SJCRH30 (cell line): ENCODE data around the gene CBX7. TPM values are rescaled to one million over a fixed set of nuclear protein-coding genes. Genes with fewer than 3 reads are reported as not detected.
"Not testable (repeated sequence)": the region's sequence is repeated elsewhere in the genome, so short reads cannot be mapped to it uniquely, and the experiment has no call there.

Source experiments
- DNase-seq, 2 experiments: peaks; one replicate each; pipeline ENCODE4 v3.0.0-alpha.2; 2015 to 2020
- H3K27ac ChIP-seq: fragments of 250-450 bp; sonication (Bioruptor Pico); 2 replicates; pipeline ENCODE4 v1.5.1; 2020; ENCODE audit warnings: mild to moderate bottlenecking, moderate library complexity
- H3K27me3 ChIP-seq: fragments of 250-450 bp; sonication (Bioruptor Pico); 2 replicates; pipeline ENCODE4 v1.5.1; 2020; ENCODE audit warnings: mild to moderate bottlenecking, moderate library complexity
- H3K36me3 ChIP-seq: fragments of 250-450 bp; sonication (Bioruptor Pico); 2 replicates; pipeline ENCODE4 v1.5.1; 2020; ENCODE audit warnings: mild to moderate bottlenecking, moderate library complexity
- H3K4me1 ChIP-seq: fragments of 250-450 bp; sonication (Bioruptor Pico); 2 replicates; pipeline ENCODE4 v1.5.1; 2020; ENCODE audit warnings: mild to moderate bottlenecking, moderate library complexity
- H3K4me3 ChIP-seq: fragments of 250-450 bp; sonication (Bioruptor Pico); 2 replicates; pipeline ENCODE4 v1.5.1; 2020; ENCODE audit warnings: mild to moderate bottlenecking, moderate library complexity
- H3K9me3 ChIP-seq: fragments of 250-450 bp; sonication (Bioruptor Pico); replicated peaks from 2 replicates; pipeline ENCODE4 v1.5.1; 2020; ENCODE audit warnings: mild to moderate bottlenecking, moderate library complexity
- total RNA-seq: library from RNA; depleted of rRNA; stranded (reverse); fragments of >200 nt; shearing (Covaris generic); gene quantifications from 2 replicates; pipeline ENCODE4 v1.2.3, GENCODE V29; 2014

The CBX7 gene
- total RNA-seq, 1 experiment from 2014 or later, result 0.65 TPM

DNA sequence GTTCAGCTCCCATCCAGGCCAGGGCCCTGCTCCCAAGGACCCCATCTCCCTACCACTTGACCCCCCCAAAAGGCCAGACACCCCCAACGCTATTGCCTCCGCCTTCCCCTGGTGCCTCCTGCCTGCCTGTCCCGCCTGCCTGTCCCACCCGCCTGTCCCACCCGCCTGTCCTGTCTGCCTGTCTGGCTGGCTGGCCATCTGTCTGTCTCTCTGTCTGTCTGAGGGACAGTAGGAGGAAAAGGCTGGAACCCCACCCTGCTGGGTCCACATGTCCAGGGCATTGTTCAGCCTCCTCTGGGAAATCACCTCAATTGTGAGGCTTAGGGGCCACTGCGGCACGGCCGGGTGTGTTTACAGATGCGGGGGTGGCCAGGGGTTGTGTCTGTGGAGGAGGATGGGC, 25.3 kb upstream of the CBX7 start:
- no peaks in the 10 kb centered on the region for H3K27me3 ChIP-seq
- no peaks in the 10 kb centered on the region for H3K36me3 ChIP-seq
- no peak overlapping the region for H3K4me3 ChIP-seq
- peaks cover 45% of the 10 kb centered on the region for H3K4me1 ChIP-seq
- H3K9me3 ChIP-seq, result no peaks in the 10 kb centered on the region
- DNase-seq, result no peak
- no peak overlapping the region for H3K27ac ChIP-seq

DNA sequence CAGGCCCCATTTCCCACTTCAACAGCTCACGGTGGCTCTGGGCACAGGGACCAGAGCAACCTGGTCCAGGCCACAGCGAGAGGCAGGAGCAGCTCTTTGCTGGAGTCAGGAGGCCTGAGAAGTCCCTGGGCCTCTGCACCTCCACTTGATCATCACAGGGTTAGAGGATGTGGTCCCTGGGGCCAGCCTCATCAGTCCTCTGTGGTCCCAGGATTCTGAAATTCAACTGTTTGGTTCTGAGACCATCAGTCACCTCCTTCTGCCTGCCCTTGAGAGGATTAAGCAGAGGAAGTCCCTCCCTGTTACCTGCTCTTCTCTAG, 24.9 kb upstream of the CBX7 start:
- no peak overlapping the region; the same call in 1 of the 2 replicates for H3K27ac ChIP-seq
- no peaks in the 10 kb centered on the region for H3K36me3 ChIP-seq
- DNase-seq, result no peak
- H3K4me1 ChIP-seq, result peaks cover 45% of the 10 kb centered on the region
- H3K27me3 ChIP-seq, result no peaks in the 10 kb centered on the region
- no peak overlapping the region for H3K4me3 ChIP-seq
- H3K9me3 ChIP-seq, result no peaks in the 10 kb centered on the region

DNA sequence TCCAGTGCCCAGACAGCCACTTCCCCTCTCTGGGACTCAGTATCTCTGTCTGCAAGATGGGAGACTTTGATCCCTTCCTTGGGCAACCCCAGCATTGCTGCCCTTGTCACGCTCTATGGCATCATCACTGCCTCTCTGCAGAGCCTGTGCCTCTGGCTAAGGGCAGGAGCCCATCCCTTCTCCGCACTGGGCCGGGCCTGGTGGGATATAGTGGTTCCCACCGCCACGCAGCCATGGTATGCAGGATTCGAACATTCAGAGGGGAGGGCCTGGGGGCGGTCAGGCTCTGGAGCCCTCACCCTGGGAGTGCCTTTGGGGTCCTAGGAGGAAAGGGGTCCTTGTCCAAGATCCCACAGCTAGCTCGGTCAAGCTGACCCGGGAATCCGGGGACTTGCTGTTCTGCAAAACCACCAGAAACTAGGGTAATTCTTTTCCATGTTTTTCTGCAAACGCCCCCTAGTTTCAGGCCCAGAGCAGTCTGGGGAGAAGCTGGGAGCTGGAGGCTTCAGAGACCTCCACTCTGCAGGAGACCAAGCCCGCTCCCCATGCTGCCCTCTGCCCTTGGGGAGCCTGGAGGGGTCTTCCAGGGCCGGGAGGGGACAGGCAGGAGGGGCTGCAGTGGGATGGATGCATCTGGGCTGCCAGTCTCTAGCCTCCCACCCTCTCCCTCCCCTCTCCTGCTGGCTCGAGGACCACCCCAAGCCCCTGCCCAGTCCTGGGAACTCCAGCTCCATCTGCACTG, 24.4 kb upstream of the CBX7 start:
- Histone ChIP-seq H3K36me3 (no peaks in the 10 kb centered on the region), H3K4me3 (no peak overlapping the region), H3K4me1 (peaks cover 45% of the 10 kb centered on the region), H3K27me3 (no peaks in the 10 kb centered on the region), H3K9me3 (no peaks in the 10 kb centered on the region), H3K27ac (peak overlapping the region; percentile 74)
- no peak for DNase-seq

DNA sequence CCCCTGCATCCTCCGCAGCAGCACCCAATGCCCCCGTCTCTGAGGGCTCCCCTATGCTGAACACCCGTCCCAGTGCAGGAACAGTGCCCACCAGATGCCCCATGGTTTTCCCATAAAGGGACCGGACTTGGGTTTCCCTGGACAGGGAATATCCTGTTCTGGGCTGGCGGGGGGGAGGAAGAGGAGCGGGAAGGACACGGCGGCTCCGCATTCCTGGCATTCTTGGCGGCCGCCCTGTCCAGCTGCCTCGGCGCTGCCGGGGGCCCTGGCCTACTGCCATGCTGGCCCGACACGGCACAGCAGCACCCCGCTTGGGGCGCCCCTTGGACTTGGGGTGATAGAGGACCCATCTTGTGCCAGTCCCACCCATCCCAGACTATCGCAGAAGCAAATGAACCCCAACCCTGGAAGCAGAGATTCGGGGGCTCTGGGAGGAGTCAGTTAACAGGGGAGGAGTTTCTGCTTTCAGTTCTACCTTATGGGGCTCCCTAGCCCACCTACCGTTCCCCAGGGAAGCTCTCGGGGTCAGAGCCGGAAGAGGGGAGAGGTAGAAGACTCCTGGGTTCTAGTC, 23.7 kb upstream of the CBX7 start:
- Histone ChIP-seq H3K27me3 (no peaks in the 10 kb centered on the region), H3K36me3 (no peaks in the 10 kb centered on the region), H3K27ac (peak overlapping the region; percentile 74), H3K4me1 (peaks cover 48% of the 10 kb centered on the region), H3K9me3 (no peaks in the 10 kb centered on the region), H3K4me3 (no peak overlapping the region)
- DNase-seq, result peak; percentile 76 to 86

DNA sequence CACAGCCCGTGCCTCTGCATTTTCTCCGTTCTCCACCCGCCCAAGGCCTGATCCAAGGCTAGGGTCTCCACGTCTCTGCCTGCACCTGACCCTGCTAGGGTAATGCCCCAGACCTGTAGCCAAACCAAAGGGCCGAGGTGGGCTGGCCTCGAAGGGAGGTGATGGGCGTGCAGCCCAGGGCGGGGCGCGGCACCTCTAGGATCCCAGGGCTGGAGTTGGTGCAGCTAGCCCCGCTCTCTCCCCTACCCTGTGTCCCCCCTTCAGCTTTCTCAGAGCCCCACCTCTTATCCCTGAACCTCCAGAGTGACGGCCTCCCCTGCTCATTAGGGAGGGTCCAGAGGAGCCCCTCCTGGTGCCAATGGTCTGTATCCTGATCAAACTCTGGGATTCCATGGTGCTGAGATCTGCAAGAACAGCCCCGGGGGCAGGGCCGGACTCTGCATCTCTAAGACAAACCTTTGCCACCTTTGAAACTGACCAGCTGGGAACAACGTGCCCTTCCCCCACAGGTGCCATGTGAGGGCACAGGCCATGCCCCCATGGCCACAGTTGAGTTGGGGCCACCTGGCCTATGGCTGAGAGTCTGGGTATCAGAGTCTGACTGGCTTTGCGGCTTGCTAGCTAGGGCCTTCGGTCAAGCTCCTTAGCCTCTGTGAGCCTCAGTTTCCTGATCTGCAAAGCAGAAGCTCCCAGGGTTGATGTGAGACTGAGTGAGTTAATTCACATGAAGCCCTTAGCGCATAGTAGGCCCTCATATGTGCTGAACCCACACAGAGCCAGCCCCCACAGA, 23.1 kb upstream of the CBX7 start:
- peak in 1 of 2 experiments; percentile 22 for DNase-seq
- H3K4me3 ChIP-seq, result no peak overlapping the region
- H3K27me3 ChIP-seq, result no peaks in the 10 kb centered on the region
- H3K27ac ChIP-seq, result peak overlapping the region; percentile 74
- H3K9me3 ChIP-seq, result no peaks in the 10 kb centered on the region
- H3K36me3 ChIP-seq, result no peaks in the 10 kb centered on the region
- H3K4me1 ChIP-seq, result peaks cover 52% of the 10 kb centered on the region

DNA sequence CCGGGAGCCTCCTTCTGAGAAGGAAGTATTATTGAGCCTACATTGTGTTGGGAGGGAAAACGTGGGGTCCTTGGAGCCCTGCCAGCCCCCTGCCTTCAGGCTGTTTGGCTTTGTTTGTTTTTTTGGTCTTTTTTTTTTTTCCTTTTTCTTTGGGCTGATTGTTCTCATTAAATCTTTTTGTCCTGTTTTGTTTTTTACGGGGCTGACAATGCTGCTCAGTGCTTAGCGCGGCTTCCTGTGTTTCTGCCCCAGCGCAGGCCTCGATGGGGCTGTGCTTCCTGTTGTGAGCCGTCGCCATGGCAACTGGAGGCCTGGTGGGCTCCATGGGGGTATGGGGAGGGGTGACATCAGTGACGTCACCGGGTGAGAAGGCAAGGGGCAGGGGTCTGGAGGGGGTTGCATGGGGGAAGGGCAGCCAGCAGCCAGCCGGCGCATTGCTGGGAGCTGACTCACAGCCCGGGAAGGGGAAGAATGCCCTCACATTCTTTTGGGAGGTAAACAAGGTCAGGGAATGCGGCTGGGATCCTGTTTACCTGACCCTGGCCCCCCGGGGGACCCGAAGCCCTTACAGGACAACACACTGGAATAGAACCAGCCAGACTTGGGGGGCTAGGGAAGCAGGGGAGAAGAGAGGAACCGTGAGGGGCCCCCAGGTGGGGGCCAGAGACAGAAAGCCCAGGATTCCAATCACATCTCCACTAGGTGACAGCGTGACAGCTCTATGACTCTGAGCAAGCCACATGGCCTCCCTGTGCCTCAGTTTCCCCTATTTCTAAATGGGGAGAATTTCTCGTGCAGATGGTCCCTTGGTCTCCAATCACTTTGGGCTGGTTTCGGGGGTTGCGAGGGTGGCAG, 22.2 kb upstream of the CBX7 start:
- Histone ChIP-seq H3K27me3 (no peaks in the 10 kb centered on the region), H3K9me3 (no peaks in the 10 kb centered on the region), H3K27ac (peak overlapping the region; percentile 74), H3K4me3 (no peak overlapping the region), H3K4me1 (peaks cover 52% of the 10 kb centered on the region), H3K36me3 (no peaks in the 10 kb centered on the region)
- peak; percentile 86 to 97 for DNase-seq

DNA sequence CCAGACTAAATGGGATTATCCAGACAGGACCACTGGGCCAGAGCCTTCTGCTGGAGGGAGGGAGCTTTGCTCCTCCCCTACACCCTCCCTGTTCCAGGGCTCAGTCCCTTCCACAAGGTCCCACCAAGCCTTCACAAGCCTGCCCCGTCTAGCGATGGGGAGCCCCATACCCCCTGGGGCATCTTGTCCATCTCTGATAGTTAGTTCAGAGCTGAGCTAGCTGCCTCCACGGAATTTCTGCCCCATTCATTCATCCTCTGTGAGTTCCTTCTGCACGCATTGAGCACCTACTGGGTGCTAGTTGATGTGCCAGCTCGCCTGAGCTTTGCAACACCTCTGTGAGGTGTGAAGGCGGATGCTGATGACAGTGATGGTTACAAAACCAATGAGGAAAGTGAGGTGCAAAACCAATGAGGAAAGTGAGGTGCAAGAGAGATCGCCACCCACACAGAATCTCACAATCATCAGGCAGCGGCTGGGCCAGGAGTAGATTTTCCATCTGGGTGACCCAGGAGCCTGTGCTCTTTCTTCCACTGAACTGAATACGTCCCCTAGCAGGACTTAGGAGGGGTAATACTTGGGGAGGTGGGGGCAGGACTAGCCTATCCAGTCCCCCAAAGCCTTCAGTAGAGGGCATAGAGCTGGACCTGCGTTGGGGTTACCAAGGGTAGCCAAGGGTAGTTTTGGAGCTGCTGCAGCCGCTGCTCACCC, 21.5 kb upstream of the CBX7 start:
- no peaks in the 10 kb centered on the region for H3K9me3 ChIP-seq
- H3K27me3 ChIP-seq, result no peaks in the 10 kb centered on the region
- no peaks in the 10 kb centered on the region for H3K36me3 ChIP-seq
- H3K4me1 ChIP-seq, result peaks cover 47% of the 10 kb centered on the region
- no peak overlapping the region for H3K4me3 ChIP-seq
- H3K27ac ChIP-seq, result peak overlapping the region; percentile 74
- DNase-seq, result no peak

DNA sequence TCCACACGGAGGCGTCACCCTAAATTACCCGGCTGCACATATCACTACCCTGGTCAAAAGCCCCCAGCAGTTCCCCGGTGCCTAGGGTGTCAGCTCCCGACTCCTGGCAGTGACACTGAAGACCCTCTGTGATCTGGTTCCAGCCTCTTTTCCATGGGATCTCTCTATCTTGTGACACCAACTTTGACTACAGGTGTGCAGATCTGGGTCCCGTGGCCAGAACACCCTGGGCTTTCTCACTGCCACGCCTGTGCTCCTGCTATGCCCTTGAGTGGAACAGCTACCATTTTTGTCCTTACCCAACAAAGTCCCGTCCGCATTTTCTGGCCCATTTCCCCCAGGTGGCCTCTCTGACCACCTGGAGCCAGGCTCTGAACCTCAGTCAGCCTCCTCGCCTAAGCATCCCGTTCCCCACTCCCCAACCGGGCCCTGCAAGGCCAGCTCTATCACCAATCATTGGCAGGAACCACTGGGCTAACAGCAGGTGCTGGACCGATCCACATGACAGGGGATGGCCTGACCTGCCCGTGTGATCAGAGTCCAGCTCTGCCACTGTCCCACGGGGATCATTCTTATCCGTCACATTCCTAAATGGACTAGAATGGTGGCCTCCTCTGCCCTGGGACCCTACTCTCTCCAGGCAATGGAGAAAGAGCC, 20.7 kb upstream of the CBX7 start:
- H3K4me1 ChIP-seq, result peaks cover 47% of the 10 kb centered on the region
- no peaks in the 10 kb centered on the region for H3K27me3 ChIP-seq
- no peaks in the 10 kb centered on the region for H3K9me3 ChIP-seq
- no peak for DNase-seq
- H3K27ac ChIP-seq, result no peak overlapping the region
- H3K4me3 ChIP-seq, result no peak overlapping the region
- no peaks in the 10 kb centered on the region for H3K36me3 ChIP-seq

DNA sequence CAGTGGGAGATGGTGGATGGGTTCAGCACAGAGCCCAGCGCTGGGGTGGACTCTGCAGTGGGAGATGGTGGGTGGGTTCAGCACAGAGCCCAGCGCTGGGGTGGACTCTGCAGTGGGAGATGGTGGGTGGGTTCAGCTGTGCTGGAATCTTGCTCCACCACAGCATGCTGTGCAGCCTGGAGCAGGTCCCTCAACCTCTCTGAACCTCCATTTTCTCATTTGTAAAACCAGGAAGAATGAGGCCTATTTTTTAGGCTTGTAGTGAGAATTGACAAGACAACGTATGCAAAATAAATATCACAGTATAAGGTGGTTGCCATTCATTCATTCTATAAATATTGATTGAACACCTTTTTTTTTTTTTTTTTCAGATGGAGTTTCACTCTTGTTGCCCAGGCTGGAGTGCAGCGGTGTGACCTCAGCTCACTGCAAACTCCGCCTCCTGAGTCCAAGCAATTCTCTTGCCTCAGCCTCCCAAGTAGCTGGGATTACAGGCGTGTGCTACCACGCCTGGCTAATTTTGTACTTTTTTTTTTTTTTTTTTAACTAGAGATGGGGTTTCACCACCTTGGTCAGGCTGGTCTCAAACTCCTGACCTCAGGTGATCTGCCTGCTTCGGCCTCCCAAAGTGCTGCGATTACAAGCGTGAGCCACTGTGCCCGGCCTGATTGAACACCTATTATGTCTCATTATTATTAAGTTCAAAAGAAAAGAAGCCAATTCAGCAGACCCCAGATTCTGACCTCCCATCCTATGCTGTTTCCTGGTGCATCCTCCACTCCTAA, 20.0 kb upstream of the CBX7 start:
- not testable (repeated sequence) for H3K36me3 ChIP-seq, H3K4me3 ChIP-seq, DNase-seq, H3K9me3 ChIP-seq, H3K27me3 ChIP-seq
- Histone ChIP-seq H3K4me1 (peaks cover 47% of the 10 kb centered on the region), H3K27ac (peak overlapping the region; percentile 29; the same call in 1 of the 2 replicates)

DNA sequence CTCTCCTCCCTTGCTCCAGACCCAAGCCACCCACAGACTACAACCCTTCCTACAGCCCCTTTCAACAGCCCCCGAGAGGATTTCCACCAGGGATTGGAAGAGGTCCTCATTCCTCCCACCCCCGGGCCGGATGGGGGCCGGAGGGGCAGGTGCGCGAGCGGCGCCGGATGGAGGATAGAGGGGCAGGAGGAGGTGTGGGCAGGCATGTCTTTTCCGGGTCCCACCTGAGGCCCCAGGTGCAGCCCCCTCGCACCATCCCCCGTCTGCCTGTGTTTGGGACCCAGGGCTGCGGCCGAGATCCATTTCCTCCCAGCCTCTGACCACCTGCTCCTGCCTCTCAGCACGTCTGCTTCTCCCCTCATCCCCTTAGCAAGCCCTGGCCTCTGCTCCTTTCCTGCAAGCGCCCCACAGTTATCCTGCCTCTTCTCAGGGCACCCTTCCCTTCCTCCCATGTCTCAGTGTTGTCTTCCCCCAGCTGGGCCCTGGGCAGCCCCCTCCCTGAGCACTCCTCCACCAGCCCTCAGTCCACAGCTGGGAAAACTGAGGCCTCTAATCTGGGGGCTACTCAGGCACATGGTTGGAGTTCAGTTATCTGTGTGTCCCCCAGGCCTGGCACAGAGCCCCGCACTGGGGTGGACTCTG, 19.3 kb upstream of the CBX7 start:
- H3K36me3 ChIP-seq, result no peaks in the 10 kb centered on the region
- no peaks in the 10 kb centered on the region for H3K27me3 ChIP-seq
- H3K27ac ChIP-seq, result peak overlapping the region; percentile 29
- peak overlapping the region; percentile 16 for H3K4me3 ChIP-seq
- DNase-seq, result peak; percentile 81 to 83
- H3K9me3 ChIP-seq, result no peaks in the 10 kb centered on the region
- H3K4me1 ChIP-seq, result peaks cover 43% of the 10 kb centered on the region

DNA sequence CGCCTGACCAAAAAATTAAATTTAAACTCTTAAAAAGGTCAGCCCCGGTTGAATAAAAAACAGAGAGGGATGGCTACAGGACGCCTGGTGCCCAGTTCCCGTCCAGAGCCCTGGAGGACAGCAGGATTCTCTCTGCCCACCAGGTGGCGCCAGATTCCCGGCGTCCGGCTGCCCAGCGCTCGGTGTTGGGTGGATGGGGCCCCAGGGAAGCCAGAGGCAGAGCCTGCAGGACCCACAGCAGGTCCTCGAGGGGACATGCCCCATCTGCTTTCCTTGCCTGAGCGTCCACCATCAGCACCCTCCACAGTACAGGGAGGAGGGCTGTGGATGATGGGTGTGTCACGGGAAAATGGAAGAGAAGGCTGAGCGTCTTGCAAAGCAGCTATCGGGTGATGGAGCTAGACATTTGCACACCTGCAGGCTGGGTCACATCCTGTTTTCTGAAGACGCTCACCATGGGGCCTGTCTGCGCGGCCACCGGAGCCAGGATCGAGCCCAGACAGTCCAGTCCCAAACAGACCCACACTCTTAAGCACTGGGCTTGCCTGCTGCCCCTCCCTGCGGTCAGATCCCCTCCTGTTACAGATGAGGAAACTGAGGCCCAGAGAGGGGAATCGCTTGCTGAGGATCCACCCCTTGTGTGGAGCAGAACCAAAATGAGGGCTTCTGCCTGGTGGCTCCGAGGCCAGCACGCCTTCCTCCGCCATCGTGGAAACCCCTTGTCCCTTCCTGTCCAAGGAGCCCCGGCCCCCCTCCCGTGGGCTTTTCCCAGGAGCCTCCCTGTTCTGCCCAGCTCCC, 18.5 kb upstream of the CBX7 start:
- Histone ChIP-seq H3K4me1 (peaks cover 36% of the 10 kb centered on the region), H3K4me3 (peak overlapping the region; percentile 16), H3K9me3 (no peaks in the 10 kb centered on the region), H3K36me3 (no peaks in the 10 kb centered on the region), H3K27ac (peak overlapping the region; percentile 29), H3K27me3 (no peaks in the 10 kb centered on the region)
- peak; percentile 78 to 87 for DNase-seq

DNA sequence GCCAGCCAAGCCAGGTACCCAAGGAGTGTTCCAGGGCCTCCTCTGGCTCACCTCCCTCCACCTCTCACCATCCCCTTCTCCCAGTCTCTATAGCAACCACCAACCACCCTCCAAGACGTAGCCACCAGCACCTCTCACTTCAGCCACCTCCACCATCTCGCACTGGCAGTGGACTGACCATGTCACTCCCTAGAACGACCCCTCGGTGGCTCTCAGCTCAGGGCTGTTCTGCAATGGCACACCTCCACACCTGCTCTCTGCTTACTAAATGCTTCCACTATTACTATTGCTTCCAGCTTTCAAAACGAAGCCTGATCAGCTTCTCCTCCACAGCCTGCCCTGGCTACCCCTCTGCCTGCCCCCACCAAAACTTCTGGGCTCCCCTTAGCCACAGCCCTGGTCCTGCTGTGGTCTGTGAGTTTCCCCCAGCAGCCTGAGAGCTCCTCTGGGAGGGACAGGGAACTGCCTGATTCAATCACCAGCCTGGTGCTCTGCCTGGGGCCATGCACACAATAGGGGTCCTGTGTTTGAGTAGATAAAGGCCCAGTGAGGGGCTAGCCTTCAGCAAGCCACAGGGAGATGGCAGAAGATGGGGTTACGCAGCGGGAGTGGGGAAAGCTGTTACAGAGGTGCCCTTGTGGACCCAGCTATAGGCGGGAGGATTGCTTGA, 17.5 kb upstream of the CBX7 start:
- Histone ChIP-seq H3K36me3 (no peaks in the 10 kb centered on the region), H3K4me3 (no peak overlapping the region), H3K9me3 (no peaks in the 10 kb centered on the region), H3K27me3 (no peaks in the 10 kb centered on the region), H3K27ac (no peak overlapping the region), H3K4me1 (peaks cover 25% of the 10 kb centered on the region)
- no peak for DNase-seq
